IPS DF 6.9 (cell line): ENCODE measurements around the gene BCAM.

Source experiments
- DNase-seq: peaks from one replicate; pipeline ENCODE4 v3.0.0-alpha.2; 2013; ENCODE audit warnings: low read depth, low spot score
- H3K27ac ChIP-seq: one replicate; pipeline ENCODE4 v1.5.1; 2013; ENCODE audit warnings: low read length, control low read depth
- H3K27me3 ChIP-seq: 2 replicates; pipeline ENCODE4 v1.6.1; 2013; ENCODE audit warnings: mild to moderate bottlenecking, low read length; ENCODE audit not compliant: control insufficient read depth, insufficient read depth
- H3K36me3 ChIP-seq: 2 replicates; pipeline ENCODE4 v1.6.1; 2013; ENCODE audit warnings: low read length; ENCODE audit not compliant: control insufficient read depth, insufficient read depth
- H3K4me1 ChIP-seq: 2 replicates; pipeline ENCODE4 v1.6.1; 2013; ENCODE audit warnings: low read length; ENCODE audit not compliant: control insufficient read depth, insufficient read depth
- H3K4me3 ChIP-seq: 2 replicates; pipeline ENCODE4 v1.5.1; 2013; ENCODE audit warnings: mild to moderate bottlenecking, low read length
- H3K9me3 ChIP-seq: 2 replicates; pipeline ENCODE4 v1.6.1; 2013; ENCODE audit warnings: low read length, inconsistent platforms; ENCODE audit not compliant: control insufficient read depth, insufficient read depth
- WGBS: extraction: QIAGEN DNeasy Blood & Tissue Kit; methylation state at CpG from one replicate; pipeline ENCODE4 v1.1.7; 2013; ENCODE audit warnings: mixed read lengths, missing lambda C conversion rate; ENCODE audit not compliant: insufficient read length, insufficient coverage; 5-methylcytosine and 5-hydroxymethylcytosine counted together

BCAM gene

DNA sequence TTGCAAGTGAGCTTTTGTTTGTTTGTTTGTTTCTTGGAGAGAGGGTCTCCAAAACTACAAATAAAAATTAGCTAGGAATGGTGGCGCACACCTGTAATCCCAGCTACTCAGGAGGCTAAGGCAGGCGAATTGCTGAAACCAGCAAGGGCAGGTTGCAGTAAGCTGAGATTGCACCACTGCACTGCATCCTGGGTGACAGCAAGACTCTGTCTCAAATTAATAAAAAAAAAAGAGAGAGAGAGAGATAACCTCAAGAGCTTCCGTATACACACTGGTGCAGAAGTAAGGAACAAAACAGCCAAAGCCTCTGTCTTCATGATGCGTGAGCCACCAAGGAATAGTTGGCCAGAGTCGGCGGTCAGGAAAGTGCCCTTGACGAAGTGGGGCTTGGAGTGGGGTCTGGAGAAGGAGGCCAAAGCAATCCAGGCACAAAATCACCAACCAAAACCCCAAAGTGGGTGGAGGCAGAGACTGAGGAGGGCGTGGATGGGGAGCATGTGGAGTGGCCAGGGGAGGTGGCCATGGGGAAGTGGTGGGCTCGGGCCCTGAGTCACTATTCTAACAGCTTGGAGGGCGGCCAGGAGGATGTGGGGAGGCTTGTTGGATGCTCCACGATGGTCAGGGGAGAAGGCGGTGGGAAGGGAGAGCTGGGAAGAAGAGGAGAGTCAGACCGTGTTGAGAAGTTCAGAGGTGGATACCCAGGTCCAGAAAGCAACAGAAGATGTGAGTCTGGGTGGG is 61.0 kb downstream of the BCAM start:
- Histone ChIP-seq H3K4me3 (no peak overlapping the region), H3K36me3 (peaks cover 34% of the 10 kb centered on the region), H3K27me3 (no peaks in the 10 kb centered on the region), H3K4me1 (no peaks in the 10 kb centered on the region), H3K27ac (no peak overlapping the region), H3K9me3 (no peaks in the 10 kb centered on the region)
- no CpG with 5 or more reads among the region's 13 CpGs for WGBS
- DNase-seq: no peak
